Measurements from ENCODE around the gene FLVCR2. TPM values are rescaled to one million over a fixed set of nuclear protein-coding genes. Genes with fewer than 3 reads are reported as not detected.
A peak's percentile ranks its signal among the peaks of the same experiment; 100 is the strongest.
"Not testable (repeated sequence)": the region's sequence is repeated elsewhere in the genome, so short reads cannot be mapped to it uniquely, and the experiment has no call there.

The FLVCR2 gene
- polyA plus RNA-seq, 3 donors = 6.3 to 10.3 (median 6.7) TPM

DNA sequence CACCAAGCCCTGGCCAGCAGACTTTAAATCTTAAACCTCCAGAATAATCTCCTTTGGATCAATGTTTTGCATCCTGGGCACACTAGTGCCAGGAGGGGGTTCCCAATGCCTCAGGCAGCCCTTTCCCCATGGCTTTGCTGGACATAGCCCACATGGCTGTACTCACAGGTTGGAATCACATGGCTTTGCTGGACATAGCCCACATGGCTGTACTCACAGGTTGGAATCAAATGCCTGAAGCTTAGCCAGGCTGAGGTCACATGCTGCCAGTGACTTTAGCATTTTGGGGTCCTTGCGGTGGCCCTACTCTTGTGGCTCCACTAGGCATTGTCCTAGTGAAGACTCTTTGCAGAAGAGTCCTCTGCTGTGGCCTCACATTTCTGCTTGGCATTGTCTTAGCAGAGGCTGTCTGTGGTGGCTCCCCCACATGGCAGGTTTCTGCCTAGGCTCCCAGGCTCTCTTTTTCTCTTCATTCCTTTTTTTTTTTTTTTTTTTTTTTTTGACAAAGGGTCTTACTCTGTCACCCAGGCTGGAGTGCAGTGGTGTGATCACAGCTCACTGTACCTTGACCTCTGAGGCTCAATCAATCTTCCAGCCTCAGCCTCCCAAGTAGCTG, 13.0 kb downstream of the FLVCR2 start:
- DNase-seq = no peak

DNA sequence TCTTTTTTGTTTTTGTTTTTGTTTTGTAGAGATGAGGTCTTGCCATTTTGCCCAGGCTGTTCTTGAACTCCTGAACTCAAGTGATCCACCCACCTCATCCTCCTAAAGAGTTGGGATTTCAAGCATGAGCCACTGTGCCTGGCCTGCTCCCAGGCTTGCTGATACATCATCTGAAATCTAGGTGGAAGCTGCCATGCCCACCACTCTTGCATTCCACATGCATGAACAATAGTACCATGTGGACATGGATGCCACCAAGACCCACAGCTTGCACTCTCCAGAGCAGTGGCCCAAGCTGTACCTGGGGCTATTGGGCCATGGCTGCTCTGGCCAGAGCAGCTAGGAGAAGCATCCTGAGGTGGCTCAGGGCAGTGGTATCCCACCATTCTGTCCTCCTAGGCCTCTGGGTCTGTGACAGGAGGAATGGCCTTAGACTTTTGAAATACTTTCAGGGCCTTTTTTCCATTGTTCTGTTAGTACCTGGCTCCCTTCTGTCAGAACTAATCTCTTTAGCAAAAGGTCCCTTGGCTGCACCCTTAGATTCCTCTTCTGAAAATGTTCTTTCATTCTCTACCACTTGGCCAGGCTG, 13.7 kb downstream of the FLVCR2 start:
- DNase-seq = no peak

DNA sequence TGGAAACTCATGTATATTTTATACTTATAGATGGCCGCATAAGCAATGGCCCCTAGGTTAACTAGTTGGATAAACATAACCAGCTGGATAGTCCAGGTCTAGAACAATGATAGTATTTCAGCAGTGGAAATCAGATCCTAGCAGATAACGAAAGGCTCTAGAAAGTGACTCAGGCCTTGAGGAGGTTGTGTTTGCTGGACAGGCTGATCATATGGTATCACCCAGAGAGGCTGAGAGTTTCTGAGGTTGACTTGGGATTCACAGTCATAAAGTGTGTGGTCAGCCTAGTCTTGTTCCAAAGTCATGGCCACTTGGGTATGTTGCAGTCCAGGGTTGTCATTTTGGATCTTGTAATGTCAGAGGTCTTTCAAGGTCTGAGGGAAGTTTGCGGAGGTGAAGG, 16.8 kb downstream of the FLVCR2 start:
- DNase-seq = no peak

DNA sequence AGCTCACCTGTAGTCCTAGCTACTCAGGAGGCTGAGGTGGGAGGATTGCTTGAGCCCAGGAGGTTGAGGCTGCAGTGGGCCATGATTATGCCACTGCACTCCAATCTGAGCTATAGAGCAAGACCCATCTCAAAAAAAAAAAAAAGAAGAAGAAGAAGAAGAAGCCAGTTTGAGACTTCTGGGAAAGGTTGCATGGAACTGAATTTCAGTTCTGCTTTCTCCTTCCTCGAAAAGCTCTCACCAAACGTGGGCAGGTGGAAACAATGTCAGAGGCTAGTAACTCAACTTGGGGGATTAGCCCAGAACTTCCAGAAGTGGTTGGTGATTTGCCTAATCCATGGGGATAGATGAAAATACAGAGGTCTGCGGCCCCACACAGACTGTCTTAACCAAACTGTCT, 18.7 kb downstream of the FLVCR2 start:
- no peak for DNase-seq

DNA sequence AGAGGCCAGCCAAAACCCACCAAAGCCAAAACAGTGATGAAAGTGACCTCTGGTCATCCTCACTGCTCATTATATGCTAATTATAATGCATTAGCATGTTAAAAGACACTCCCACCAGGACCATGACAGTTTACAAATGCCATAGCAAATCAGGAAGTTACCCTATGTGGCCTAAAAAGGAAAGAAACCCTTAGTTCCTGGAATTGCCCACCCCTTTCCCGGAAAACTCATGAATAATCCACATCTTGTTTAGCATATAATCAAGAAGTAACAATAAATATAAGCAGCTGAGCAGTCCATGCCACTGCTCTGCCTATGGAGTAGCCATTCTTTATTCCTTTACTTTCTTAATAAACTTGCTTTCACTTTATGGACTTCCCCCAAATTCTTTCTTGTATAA, 21.7 kb downstream of the FLVCR2 start:
- DNase-seq = not testable (repeated sequence)

DNA sequence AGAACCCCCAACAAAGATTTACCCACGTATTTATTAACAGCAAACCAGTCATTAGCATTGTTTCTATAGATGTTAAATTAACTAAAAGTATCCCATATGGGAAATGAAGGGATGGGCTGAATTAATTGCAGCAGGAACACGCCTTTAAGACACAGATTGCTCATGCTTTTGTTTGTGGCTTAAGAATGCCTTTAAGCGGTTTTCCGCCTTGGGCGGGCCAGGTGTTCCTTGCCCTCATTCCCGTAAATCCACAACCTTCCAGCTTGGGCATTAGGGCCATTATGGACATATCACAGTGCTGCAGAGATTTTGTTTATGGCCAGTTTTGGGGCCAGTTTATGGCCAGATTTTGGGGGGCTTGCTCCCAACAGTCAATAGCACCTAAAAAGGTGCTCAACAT, 22.6 kb downstream of the FLVCR2 start:
- not testable (repeated sequence) for DNase-seq

DNA sequence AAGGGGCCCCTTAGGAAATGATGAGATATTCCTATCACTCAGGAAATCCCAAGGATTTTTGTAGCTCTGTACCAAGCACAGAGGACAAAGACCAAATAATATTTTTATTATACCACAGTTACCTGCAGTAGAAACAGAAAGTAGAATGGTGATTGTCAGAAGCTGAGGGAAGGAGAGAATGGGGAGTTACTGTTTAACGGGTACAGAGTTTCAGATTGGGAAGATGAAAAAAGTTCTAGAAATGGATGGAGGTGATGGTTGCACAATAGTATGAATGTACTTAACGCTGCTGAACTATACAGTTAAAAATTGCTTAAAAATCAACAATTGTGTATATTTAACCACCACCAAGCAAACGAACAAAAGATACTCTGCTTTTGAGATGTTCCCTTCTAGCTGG, 24.1 kb downstream of the FLVCR2 start:
- no peak for DNase-seq

DNA sequence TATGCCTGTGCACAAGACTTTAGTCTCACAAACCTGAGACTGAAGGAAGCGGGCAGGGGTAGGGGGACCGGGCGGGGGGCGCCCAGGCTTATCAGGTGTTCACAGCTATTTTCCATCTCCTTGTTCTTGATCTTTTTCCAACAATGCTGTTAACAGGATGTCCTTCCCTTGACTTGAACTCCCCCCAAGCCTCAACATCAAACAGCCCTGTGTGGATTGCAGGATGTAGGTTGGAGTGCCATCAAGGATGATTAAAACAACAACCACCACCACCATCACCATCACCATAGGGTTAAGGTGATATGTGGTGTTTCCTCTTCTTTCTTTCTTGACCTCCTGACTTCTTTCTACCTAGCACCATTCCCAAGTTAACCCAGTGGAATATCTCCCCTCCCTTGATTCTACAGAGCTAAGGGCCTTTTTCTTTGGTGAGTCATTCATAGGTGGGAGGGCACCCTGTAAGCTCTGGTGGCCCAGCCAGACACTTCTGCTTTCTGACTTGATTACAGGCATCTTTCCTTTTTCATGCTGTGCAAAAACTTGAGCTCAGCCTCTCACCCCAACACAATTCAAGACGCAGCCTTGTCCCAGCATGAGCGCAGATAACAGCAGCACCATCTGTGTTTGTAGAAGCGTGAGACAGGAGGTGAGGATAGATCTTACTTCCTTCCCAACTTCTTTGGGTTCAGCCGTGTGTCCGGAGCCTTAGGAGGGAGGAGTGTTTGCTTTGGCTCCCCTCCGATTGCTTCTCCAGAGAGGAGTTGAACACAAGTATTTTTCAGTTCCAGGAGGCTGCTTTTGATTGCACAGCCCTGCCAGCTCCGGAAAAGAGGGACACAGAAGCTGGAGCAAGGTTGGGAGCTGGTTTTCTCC, 26.8 kb downstream of the FLVCR2 start:
- peak; percentile 30 for DNase-seq

DNA sequence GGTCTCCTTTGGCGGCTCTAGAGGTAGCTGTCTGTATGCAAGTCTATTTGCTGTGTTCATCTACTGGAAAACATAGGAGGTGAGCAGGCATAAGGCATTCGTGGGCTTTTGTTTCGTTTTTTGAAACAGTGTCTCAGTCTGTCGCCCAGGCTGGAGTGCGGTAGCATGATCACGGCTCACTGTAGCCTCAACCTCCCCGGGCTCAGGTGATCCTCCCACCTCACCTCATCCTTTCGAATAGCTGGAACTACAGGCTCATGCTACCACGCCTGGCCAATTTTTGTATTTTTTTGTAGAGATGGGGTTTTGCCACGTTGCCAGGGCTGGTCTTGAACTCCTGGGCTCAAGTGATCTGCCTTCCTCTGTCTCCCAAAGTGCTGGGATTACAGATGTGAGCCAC, 27.5 kb downstream of the FLVCR2 start:
- no peak for DNase-seq

DNA sequence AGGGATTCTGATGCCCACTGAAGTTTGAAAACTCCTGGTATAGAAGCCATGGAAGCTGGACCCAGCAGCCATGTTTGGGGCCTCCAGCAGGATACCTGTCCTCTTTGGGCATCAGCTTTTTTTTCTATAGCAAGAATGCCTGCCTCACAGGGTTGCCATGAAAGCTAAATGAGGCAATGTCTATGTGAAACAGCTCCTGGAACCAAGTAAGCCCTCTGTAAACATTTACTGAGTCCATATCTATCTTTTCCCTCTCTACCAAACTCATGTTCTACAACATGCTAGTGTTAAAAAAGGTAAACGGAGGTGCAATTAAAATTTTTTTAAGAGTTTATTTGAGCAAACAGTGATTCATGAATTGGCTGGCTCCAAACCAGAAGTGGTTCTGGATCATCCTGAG, 28.6 kb downstream of the FLVCR2 start:
- no peak for DNase-seq

DNA sequence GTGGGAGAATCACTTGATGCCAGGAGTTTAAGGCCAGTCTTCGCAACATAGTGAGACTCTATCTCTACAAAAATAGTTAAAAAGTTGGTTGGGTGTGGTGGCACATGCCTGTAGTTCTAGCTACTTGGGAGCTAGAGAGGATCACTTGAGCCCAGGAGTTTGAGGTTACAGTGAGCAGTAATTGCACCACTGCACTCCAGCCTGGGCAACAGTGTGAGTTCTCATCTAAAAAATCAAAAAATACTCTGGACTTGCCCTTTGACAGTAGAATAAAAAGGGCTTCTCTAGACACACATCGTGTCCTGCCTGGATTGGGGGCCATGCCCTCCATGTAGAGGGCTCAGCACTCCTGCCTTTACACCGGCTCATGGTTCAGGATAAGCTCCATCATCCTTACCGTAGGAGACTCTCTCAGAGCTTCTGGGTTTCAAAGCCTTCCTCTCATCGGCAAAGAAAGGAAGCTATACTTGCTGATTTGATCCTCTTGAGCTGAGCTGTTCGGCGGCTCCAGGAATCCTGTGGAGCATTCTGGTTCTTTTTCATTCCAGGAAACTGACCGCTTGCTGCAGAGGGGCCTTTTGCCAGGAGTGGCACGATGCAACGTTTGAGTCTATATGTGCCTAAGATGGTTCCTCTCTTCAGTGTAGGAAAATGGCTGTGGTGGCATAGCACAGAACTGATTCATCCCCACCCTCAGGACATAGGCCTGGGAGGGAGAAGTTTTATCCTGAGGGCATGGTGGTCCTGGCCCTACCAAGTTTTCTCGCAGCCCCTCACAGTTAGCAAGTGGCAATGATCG, 29.6 kb downstream of the FLVCR2 start:
- DNase-seq = no peak

DNA sequence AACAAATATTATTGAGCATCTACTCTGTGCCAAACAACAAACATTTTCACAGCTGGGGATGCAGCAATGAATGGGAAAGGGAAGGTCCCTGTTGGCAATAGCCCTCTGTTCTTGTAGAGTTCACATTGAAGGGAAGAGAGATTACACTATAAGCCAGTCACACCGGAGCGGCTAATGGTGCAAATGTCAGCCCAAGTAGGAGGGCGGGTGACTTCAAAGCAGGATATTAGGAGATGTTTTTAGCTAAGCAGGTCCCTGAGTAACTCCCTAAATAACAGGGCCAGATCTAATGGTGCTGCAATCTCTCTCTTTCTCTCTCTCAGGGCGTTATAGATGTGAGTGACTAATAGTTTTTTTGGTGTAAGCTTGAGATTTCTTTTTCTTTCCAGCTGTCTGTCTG, 30.7 kb downstream of the FLVCR2 start:
- DNase-seq = no peak

DNA sequence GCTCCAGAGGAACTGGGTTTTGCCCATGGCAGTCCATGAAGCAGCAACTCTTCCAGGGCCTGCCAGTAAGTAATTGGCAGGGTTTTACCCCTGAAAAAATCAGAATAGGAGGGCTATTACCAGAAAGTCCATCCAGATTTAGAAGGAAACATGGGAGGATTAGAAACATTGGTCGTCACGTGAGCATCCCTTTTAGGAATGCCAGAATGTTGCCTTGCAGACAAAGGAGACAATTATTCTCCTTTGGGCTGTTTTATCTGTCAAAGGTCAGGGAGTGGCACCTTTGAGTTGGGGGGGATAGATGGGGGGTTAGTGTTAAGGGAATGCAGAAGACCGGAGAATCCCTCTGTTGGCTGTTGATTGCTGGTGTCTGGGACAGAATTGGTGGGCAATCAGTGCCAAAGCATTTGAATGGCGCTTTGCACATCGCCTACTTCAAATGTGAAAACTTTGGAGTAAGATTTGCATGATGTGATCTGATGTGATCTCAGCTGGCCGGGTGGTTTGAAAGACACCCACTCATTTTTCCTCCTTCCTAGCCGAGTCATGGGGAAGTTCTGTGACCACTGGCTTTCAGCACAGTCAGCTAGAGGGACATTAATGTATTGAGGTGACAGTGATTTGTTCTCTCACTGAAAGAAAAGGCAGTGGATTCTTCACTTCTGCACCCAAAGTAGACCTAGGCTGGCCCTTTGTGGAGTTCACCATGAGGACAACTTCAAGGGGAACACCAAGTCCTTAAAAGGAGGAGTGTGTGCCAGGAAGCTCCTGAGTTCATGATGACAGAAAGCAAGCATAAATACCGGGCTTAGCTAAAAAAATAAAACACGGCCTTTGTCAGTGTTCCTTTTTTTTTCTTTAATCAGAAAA, 31.4 kb downstream of the FLVCR2 start:
- no peak for DNase-seq

DNA sequence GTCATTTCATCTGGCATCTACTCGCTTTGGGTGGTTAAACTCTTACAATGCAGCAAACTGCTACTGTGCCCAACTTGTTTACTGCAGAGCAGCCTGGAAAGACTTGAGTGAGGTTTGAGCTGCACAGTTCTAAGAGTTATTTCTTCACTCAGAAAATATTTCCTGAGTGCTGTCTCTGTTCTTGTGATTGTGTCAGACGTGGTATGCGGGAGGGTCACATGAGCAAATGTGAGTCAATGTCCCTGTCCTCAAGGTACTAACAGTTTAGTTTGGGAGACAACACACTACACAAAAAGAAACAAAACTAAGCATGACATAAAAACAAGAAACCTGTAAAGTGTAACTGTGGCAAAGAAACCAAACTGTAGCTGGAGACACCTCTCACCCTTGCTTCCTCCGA, 32.4 kb downstream of the FLVCR2 start:
- no peak for DNase-seq

DNA sequence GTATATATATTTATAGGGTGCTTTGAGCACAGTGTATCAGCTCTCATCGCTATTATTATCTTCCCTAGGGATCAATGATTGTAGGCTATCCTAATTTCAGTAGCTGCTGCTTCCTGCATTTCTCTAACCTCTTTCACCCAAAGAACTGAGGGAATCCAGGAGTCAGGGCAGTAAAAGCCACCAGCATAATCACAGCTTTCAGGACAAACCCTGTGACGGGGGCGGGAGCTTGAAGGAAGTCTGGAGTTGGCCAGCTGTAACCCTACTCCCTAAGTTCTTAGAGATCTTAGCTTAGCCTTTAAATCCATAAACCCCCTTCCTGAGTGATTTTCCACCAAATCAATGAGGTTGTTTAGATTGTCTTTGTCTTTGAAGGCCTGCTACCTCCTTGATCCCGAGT, 33.7 kb downstream of the FLVCR2 start:
- no peak for DNase-seq

DNA sequence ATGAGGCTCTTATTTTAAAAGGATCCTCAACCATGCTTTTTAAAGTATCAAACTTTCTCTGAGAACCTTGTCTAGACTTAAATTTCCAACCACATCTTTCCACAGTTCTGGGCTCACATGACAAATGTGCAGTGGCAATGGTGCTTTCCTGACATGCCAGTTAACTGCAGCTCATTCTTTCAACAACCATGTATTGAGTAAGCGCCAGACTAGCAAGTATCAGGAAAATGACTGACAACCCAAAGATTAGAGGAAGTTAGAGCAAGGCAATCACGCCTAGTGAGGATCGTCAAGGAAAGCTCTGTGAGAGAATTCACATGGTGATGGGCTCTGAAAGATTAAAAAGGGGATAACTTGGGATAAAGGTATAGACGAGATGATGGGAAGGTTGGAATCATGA, 35.8 kb downstream of the FLVCR2 start:
- DNase-seq = no peak

DNA sequence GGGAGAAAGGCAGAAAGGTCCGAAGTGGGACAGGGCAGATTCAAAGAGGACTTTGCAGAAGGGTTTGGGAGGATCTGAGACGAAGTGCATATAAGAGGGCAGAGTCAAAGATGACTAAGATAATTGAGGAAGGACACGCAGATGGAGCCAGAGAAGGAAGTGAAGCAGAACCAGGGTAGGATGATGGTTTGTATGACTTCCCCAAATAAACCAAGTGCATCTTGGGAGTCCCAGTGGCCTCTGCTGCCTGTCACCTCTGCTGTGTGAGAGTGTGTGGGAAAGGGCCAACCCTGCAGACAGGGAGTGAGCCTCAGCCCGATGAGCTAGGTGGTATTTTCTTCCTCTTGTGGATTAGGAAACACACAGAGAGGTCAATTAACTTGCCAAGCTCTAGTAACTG, 36.8 kb downstream of the FLVCR2 start:
- DNase-seq = no peak

DNA sequence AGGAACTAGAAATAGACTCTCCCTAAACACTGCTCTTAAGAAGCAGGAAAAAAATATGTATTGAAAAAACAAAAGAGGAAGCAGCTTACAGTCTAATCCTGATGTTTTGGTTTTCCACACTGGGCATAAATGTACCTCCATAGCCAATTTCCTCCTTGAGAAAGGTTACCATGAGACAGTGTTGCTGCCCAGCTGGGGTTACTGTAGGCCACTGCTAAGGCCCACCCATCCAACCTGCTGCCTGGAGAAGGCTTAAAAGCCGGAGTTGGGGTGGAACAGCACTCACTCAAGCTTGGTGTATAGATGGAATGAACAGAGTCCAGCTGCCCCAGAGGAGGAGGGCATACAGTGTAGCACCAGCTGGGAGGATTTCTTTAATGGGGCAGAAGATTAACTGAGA, 41.1 kb downstream of the FLVCR2 start:
- DNase-seq = no peak

DNA sequence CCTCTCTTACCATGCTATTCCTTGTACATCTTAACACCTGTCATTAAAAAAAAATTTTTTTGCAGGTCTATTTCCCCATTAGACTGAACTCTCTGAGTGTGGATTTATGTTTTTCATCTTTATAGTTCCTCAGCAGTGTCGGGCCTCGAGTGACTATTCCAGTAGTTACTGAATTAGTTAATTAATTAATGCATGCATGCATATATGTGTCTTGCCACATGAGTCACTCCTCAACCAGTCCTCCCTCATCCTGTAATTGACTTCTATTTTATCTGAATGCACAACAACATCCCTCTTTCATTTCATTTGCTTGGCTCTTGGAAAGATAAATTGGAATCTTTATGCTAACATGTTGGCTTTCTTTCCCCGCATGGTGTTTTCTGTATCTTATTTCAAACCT, 46.6 kb downstream of the FLVCR2 start:
- no peak for DNase-seq

DNA sequence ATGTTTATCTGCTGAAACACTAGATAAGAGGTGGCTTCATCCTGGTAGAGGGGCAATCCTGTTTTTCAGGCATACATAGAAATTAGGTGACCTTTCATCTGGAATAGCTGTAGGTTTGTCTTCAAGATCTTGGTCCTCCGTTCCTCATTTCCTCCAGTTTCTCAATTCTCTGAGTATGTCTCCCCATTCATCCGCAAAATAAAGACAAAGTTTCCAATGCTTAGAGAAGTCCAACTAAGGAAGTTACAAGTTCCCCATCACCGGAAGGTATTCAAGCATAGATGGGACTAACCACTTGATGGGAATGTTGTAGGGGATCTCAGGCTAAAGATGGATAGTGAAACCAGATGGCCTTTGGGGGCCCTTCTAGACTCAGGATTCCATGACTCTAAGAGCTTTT, 48.0 kb downstream of the FLVCR2 start:
- DNase-seq = no peak

DNA sequence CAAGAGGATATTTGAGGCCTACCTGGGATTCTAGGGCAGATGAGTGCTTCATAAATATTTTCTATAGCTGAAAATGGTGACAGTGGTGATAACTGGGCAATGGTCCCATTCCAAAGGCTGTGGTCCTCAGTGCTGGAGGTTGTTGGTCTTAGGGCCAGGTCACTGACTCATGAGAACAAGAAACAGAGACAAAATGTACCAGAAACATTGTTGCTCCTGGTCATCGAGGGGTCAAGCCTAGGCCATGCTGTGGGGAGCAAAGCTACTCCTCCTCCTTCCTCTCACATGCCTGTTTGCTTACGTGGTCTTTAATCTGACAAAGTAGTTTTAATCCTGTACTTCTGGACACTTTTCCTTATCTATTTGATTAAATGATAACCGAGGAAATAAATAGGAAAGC, 48.4 kb downstream of the FLVCR2 start:
- DNase-seq = no peak

DNA sequence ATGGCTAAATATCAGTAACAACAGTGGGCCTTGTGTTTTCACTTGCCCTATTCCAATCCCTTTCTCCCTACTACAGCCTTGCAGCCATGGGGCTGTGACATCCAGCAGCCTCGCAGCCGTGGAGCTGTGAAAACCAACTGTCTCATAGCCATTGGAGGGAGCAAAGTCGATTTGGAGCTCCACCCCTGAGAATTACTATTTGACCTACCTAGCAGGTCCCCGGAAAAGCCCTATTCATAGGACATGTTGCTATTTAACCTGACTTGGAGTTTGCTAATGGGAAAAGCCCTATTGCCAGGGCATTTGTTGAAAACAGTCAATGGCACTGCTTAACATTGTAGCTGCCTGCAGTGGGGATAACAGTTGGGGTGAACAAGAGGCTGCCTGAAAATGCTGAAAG, 49.0 kb downstream of the FLVCR2 start:
- DNase-seq = no peak

Data from renal pelvis (tissue), 4 donors.